Measurements from ENCODE around the gene SOAT2. TPM values are rescaled to one million over a fixed set of nuclear protein-coding genes. Genes with fewer than 3 reads are reported as not detected.

Gene SOAT2, protein sequence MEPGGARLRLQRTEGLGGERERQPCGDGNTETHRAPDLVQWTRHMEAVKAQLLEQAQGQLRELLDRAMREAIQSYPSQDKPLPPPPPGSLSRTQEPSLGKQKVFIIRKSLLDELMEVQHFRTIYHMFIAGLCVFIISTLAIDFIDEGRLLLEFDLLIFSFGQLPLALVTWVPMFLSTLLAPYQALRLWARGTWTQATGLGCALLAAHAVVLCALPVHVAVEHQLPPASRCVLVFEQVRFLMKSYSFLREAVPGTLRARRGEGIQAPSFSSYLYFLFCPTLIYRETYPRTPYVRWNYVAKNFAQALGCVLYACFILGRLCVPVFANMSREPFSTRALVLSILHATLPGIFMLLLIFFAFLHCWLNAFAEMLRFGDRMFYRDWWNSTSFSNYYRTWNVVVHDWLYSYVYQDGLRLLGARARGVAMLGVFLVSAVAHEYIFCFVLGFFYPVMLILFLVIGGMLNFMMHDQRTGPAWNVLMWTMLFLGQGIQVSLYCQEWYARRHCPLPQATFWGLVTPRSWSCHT
- total RNA-seq = not detected in 2 replicates

GRCh38 chr12:53102883-53103807 lies at the start of gene SOAT2:
Gene SOAT2 (plus strand): TSS chr12:53103486. CDS start chr12:53103578, 92 bp downstream.

DNA sequence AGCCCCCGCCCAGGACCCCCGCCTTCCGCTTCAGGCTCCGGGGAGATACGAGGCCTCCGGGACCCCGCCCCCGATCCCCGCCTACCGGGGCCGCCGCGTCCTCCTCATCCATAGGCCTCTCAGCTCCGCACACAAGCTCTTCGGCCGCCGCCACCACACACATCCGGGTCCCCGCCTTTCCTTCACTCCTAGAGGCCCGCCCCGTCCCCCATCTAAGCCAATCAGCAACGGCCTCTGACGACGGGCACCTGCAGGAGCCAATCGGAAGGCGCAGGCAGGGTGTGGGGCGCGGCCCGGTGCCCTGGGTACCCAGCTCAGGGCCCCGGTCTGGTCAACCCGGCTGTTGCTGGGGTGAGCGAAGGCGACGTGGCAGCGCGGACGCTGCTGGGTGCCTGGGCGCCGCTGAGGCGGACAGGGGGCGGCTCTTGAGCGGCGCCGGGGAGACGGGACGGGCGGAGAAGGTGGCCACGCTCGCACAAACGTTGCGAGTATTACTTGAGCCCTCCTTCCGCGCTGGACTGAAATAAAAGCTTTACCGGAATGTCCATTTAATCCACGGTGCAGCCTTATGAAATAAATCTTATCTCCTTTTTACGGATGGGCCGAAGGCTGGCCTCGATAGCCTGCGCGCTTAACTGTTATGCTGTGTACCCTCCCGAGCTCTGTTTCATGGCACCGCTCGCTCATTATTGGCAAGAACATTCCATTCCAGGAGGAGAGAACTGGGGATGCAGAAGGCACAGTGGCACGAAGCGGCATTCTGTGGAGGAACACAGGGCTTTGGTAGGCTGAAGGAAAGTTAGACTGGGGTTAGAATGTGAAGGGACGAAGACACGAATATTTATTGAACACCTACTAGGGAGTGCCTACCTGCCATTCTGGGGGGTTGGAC lies 23.8 kb upstream of the SOAT2 start, which contains the start of gene SPRYD3:
TSS of gene SPRYD3 (minus strand) at position 165 of the 892 bp plus-strand sequence. CDS start at position 108, 57 bp downstream.

GRCh38 chr12:53097564-53098353 lies 5.5 kb upstream of the SOAT2 start, which contains the start of gene IGFBP6:
Gene IGFBP6 (plus strand): TSS chr12:53097667. CDS start chr12:53097718, 51 bp downstream.

Other genes with a start within 250 kb of the SOAT2 start
- gene KRT8, start 198.4 kb upstream of the SOAT2 start, total RNA-seq = 61.1 and 107 TPM in 2 replicates
- gene KRT18, start 154.4 kb upstream of the SOAT2 start, total RNA-seq = 427 and 525 TPM in 2 replicates
- 424 and 580 TPM in 2 replicates for gene EIF4B, start 97.0 kb upstream of the SOAT2 start, total RNA-seq
- 3.0 and 3.9 TPM in 2 replicates for gene TNS2, start 53.4 kb upstream of the SOAT2 start, total RNA-seq
- gene SPRYD3, start 24.1 kb upstream of the SOAT2 start, total RNA-seq = 40.6 and 40.7 TPM in 2 replicates
- 93.5 and 128 TPM in 2 replicates for gene IGFBP6, start 5.8 kb upstream of the SOAT2 start, total RNA-seq
- 3.8 and 8.4 TPM in 2 replicates for gene ZNF740, start 77.2 kb downstream of the SOAT2 start, total RNA-seq
- gene CSAD, start 77.4 kb downstream of the SOAT2 start, total RNA-seq = 1.4 and 4.5 TPM in 2 replicates
- gene ITGB7, start 103.8 kb downstream of the SOAT2 start, total RNA-seq = 0.04 and 1.6 TPM in 2 replicates
- 32.6 and 46.6 TPM in 2 replicates for gene RARG, start 128.7 kb downstream of the SOAT2 start, total RNA-seq
- gene ESPL1, start 164.8 kb downstream of the SOAT2 start, total RNA-seq = 7.3 and 15.2 TPM in 2 replicates
- gene PFDN5, start 192.1 kb downstream of the SOAT2 start, total RNA-seq = 366 and 370 TPM in 2 replicates
- 57.2 and 61.8 TPM in 2 replicates for gene MYG1, start 196.2 kb downstream of the SOAT2 start, total RNA-seq
- gene AAAS, start 218.1 kb downstream of the SOAT2 start, total RNA-seq = 44.7 and 75.2 TPM in 2 replicates
- gene SP7, start 232.9 kb downstream of the SOAT2 start, total RNA-seq = not detected in 2 replicates